Measurements from ENCODE around the gene THBD. TPM values are rescaled to one million over a fixed set of nuclear protein-coding genes. Genes with fewer than 3 reads are reported as not detected.

THBD gene
- total RNA-seq, 1 experiment from 2014 or later, result 0.28 TPM

- H3K56ac ChIP-seq (ENCODE audit: insufficient read length, low read depth, low read length), result no peak overlapping the region
- no peaks in the 10 kb centered on the region for H3K79me1 ChIP-seq (ENCODE audit: insufficient read depth, low read depth, low read length, poor library complexity, severe bottlenecking)
- H3K9me3 Mint-ChIP-seq, result peaks cover 0 to 3% of the 10 kb centered on the region in 2 experiments; a peak in 2 of 5 replicates
- H4K5ac ChIP-seq (ENCODE audit: insufficient read length, low read depth, low read length), result no peak overlapping the region
- H4K20me1 ChIP-seq (ENCODE audit: control insufficient read depth, insufficient read depth, insufficient read length), result no peaks in the 10 kb centered on the region
- DNase-seq, result no peak
- H2BK15ac ChIP-seq (ENCODE audit: low read depth, low read length), result no peak overlapping the region
- no peaks in the 10 kb centered on the region; the same call in none of the 2 replicates for H3K27me3 Mint-ChIP-seq (ENCODE audit: low read depth)
- no peak overlapping the region for H3K4me2 ChIP-seq (ENCODE audit: insufficient read depth, insufficient read length, low read length)
- no peaks in the 10 kb centered on the region for H3K36me3 Mint-ChIP-seq (ENCODE audit: insufficient read depth in 1 of 3, low read depth in 3 of 3)
- H3K9ac ChIP-seq (ENCODE audit: extremely low read depth, insufficient read length, low read length), result no peak overlapping the region
- no peak overlapping the region for H3K14ac ChIP-seq (ENCODE audit: insufficient read depth, low read length)
- H3K4me1 ChIP-seq (ENCODE audit: insufficient read depth, low read length), result peaks cover 3% of the 10 kb centered on the region; the same call in 1 of the 2 replicates
- no peak overlapping the region for H3K18ac ChIP-seq (ENCODE audit: insufficient read length, low read depth, low read length)
- no peak overlapping the region for H4K8ac ChIP-seq (replicated peaks; ENCODE audit: insufficient read length, low read depth, low read length)
- no peak overlapping the region for H2BK120ac ChIP-seq (ENCODE audit: low read depth, low read length, poor library complexity, severe bottlenecking)
- no peaks in the 10 kb centered on the region for H3K9me3 ChIP-seq (ENCODE audit: control insufficient read depth, low read depth, low read length)
- H3K27me3 ChIP-seq (ENCODE audit: insufficient read depth, low read length), result no peaks in the 10 kb centered on the region
- H3K23ac ChIP-seq (ENCODE audit: insufficient read length, low read depth, low read length), result no peak overlapping the region
- no peak overlapping the region for H3T11ph ChIP-seq (ENCODE audit: low read length)
- H3K4ac ChIP-seq (ENCODE audit: low read depth, low read length), result no peak overlapping the region
- no peak overlapping the region for H2BK20ac ChIP-seq (ENCODE audit: low read depth, low read length, poor library complexity, severe bottlenecking)
- H3K4me1 Mint-ChIP-seq, result peaks cover 21 to 32% of the 10 kb centered on the region in 2 experiments
- no peak overlapping the region for H2AK5ac ChIP-seq (ENCODE audit: insufficient read length, low read length)
- TF ChIP-seq CTCF (conservative IDR thresholded peaks at IDR 0.05), result no peak
- no peaks in the 10 kb centered on the region for H3K79me2 ChIP-seq (ENCODE audit: insufficient read depth, low read length)
- no peak overlapping the region for H3K4me3 Mint-ChIP-seq
- H3K27ac Mint-ChIP-seq, result no peak overlapping the region
- no peak overlapping the region for H2BK5ac ChIP-seq (ENCODE audit: insufficient read length, low read length)
- no peaks in the 10 kb centered on the region for H3K23me2 ChIP-seq (ENCODE audit: insufficient read length, low read depth, low read length, poor library complexity, severe bottlenecking)
- H3K27ac ChIP-seq (ENCODE audit: insufficient read length, low read depth, low read length), result no peak overlapping the region
- no CpG with 5 or more reads among the region's 3 CpGs for WGBS (ENCODE audit: extremely low coverage, insufficient read length, low lambda C conversion rate)
- no peak overlapping the region for H2BK12ac ChIP-seq (ENCODE audit: insufficient read length, low read depth, low read length)
- H2AFZ ChIP-seq (ENCODE audit: low read length), result no peak overlapping the region
- H4K91ac ChIP-seq (ENCODE audit: insufficient read length, low read depth, low read length), result no peak overlapping the region
These were observed 10.4 kb upstream of the THBD start for GRCh38 chr20:23059846-23060245.
